HCT116 (cell line): ENCODE results near the gene GCLC. TPM values are rescaled to one million over a fixed set of nuclear protein-coding genes. Genes with fewer than 3 reads are reported as not detected.

ENCODE experiments used
- ATAC-seq: fragments of 200-7000 bp; cut with Tn5 transposase; 2 replicates; pipeline ENCODE4 v1.9.1; 2020; ENCODE audit warnings: mild to moderate bottlenecking, moderate library complexity
- BruUV-seq: library from RNA; stranded (reverse); fragments of 400-500 nt; replicated peaks from 2 replicates; lab custom pipeline; 2021; lab: Mats Ljungman, UMichigan
- CTCF ChIA-PET: fragments of 300-600 bp; sonication (Branson Sonifier 250); formaldehyde crosslinking; loops from one replicate; lab custom pipeline; 2021; ENCODE audit warnings: antibody characterized with exemption; lab: Charles Lee
- POLR2A ChIA-PET: fragments of 300-600, 350-600 bp; sonication (Branson Sonifier 250); formaldehyde crosslinking; loops from one replicate; lab custom pipeline; 2021; ENCODE audit warnings: antibody characterized with exemption; lab: Charles Lee
- RAD21 ChIA-PET, 2 experiments: fragments of 300-600 bp; sonication (Branson Sonifier 250); formaldehyde crosslinking; loops; one replicate each; lab custom pipeline; 2023; ENCODE audit warnings: low total read pairs in 2 of 2; ENCODE audit not compliant: uncharacterized antibody in 2 of 2, unreplicated experiment in 2 of 2, low non-redundant PET in 1 of 2; lab: Charles Lee
- DNase-seq: peaks from one replicate; pipeline ENCODE4 v3.0.0-alpha.2; 2010; ENCODE audit warnings: low read depth, low spot score
- H2AFZ ChIP-seq: fragments of 200-600 bp; shearing (Covaris generic), sonication (generic); 2 replicates; pipeline ENCODE4 v1.6.1; 2017; ENCODE audit warnings: low read depth, mixed run types, mixed read lengths, antibody characterized with exemption, low read length; ENCODE audit not compliant: poor library complexity, severe bottlenecking
- H3K27ac ChIP-seq: 2 replicates; pipeline ENCODE4 v1.5.1; 2012; ENCODE audit warnings: low read depth, low read length
- H3K27me3 ChIP-seq: fragments of 200-600 bp; sonication (generic); 2 replicates; pipeline ENCODE4 v1.6.1; 2016; ENCODE audit warnings: mixed run types, low read length, mixed read lengths; ENCODE audit not compliant: insufficient read depth
- H3K36me3 ChIP-seq, 2 experiments: fragments of 200-500 bp in 1 of 2; fragments of 200-600 bp in 1 of 2; sonication (Bioruptor generic) in 1 of 2; sonication (generic) in 1 of 2; 2 replicates each; pipeline versions ENCODE4 v1.5.1 to v1.6.1; 2014 to 2016; ENCODE audit warnings: low read length in 2 of 2, inconsistent platforms in 1 of 2, mixed read lengths in 1 of 2, mixed run types in 1 of 2; ENCODE audit not compliant: insufficient read depth in 2 of 2, control insufficient read depth in 1 of 2
- H3K4me1 ChIP-seq, 2 experiments: fragments of 200-600 bp in 1 of 2; sonication (generic) in 1 of 2; 2 replicates each; pipeline versions ENCODE4 v1.5.1 to v1.6.1; 2012 to 2017; ENCODE audit warnings: low read length in 2 of 2, inconsistent platforms in 1 of 2, mild to moderate bottlenecking in 1 of 2, mixed read lengths in 1 of 2, mixed run types in 1 of 2, moderate library complexity in 1 of 2; ENCODE audit not compliant: insufficient read depth in 2 of 2, control insufficient read depth in 1 of 2
- H3K4me2 ChIP-seq: fragments of 200-600 bp; sonication (generic); 2 replicates; pipeline ENCODE4 v1.6.1; 2017; ENCODE audit warnings: mixed run types, low read length, mixed read lengths
- H3K4me3 ChIP-seq, 2 experiments: fragments of 200-600 bp in 1 of 2; sonication (generic) in 1 of 2; replicated peaks in 1 of 2; 2 replicates each; pipeline ENCODE4 v1.5.1; 2011 to 2016; ENCODE audit warnings: low read length in 2 of 2, control low read depth in 1 of 2, low read depth in 1 of 2, mild to moderate bottlenecking in 1 of 2, mixed read lengths in 1 of 2, mixed run types in 1 of 2
- H3K79me2 ChIP-seq: fragments of 200-600 bp; sonication (generic); 2 replicates; pipeline ENCODE4 v1.6.1; 2017; ENCODE audit warnings: mild to moderate bottlenecking, mixed run types, low read length, moderate library complexity, mixed read lengths; ENCODE audit not compliant: insufficient read depth
- H3K9ac ChIP-seq: fragments of 200-600 bp; sonication (generic); 2 replicates; pipeline ENCODE4 v1.6.1; 2016; ENCODE audit warnings: low read length, mixed read lengths
- H3K9me2 ChIP-seq: fragments of 200-600 bp; sonication (generic), shearing (Covaris generic); 2 replicates; pipeline ENCODE4 v1.6.1; 2017; ENCODE audit warnings: mixed run types, mild to moderate bottlenecking, moderate library complexity; ENCODE audit not compliant: insufficient read depth
- H3K9me3 ChIP-seq, 2 experiments: fragments of 200-500 bp in 1 of 2; fragments of 200-600 bp in 1 of 2; sonication (Bioruptor generic) in 1 of 2; sonication (generic) in 1 of 2; 2 replicates each; pipeline ENCODE4 v1.6.1; 2014 to 2017; ENCODE audit warnings: low read length in 2 of 2, mixed read lengths in 2 of 2, inconsistent platforms in 1 of 2, low read depth in 1 of 2, mild to moderate bottlenecking in 1 of 2, mixed run types in 1 of 2, moderate library complexity in 1 of 2; ENCODE audit not compliant: control insufficient read depth in 1 of 2, insufficient read depth in 1 of 2
- H4K20me1 ChIP-seq: fragments of 200-600 bp; sonication (generic), shearing (Covaris generic); 2 replicates; pipeline ENCODE4 v1.6.1; 2017; ENCODE audit warnings: mixed run types, mild to moderate bottlenecking, moderate library complexity; ENCODE audit not compliant: insufficient read depth
- ATF3 ChIP-seq: IDR thresholded peaks from 2 replicates; pipeline ENCODE4 v1.6.1; 2012
- CBX3 ChIP-seq: IDR thresholded peaks from 2 replicates; pipeline ENCODE4 v1.6.1; 2012; ENCODE audit warnings: low read depth
- CEBPB ChIP-seq: IDR thresholded peaks from 2 replicates; pipeline ENCODE4 v1.6.1; 2012; ENCODE audit warnings: low read depth
- ELF1 ChIP-seq: IDR thresholded peaks from 2 replicates; pipeline ENCODE4 v1.6.1; 2012; ENCODE audit warnings: low read depth, borderline replicate concordance
- EZH2 ChIP-seq: fragments of 200-600 bp; sonication (generic); IDR thresholded peaks from 2 replicates; pipeline ENCODE4 v1.6.1; 2017; ENCODE audit warnings: antibody characterized with exemption, mixed run types
- EZH2phosphoT487 ChIP-seq: fragments of 200-600 bp; IDR thresholded peaks from 2 replicates; pipeline ENCODE4 v1.6.1; 2018; ENCODE audit warnings: antibody characterized with exemption, borderline replicate concordance
- JUND ChIP-seq: IDR thresholded peaks from 2 replicates; pipeline ENCODE4 v1.6.1; 2012
- POLR2A ChIP-seq: IDR thresholded peaks from 2 replicates; pipeline ENCODE4 v1.7.0; 2011; ENCODE audit warnings: borderline replicate concordance; ENCODE audit not compliant: insufficient read depth, insufficient read length; ENCODE audit errors: extremely low read depth
- POLR2AphosphoS5 ChIP-seq: IDR thresholded peaks from 2 replicates; pipeline ENCODE4 v1.6.1; 2011; ENCODE audit warnings: mild to moderate bottlenecking, low read depth, low read length, moderate library complexity
- REST ChIP-seq: IDR thresholded peaks from 2 replicates; pipeline ENCODE4 v1.6.1; 2012; ENCODE audit warnings: low read depth
- SIN3A ChIP-seq: IDR thresholded peaks from 2 replicates; pipeline ENCODE4 v1.6.1; 2012; ENCODE audit warnings: low read depth
- SP1 ChIP-seq: IDR thresholded peaks from 2 replicates; pipeline ENCODE4 v1.6.1; 2012; ENCODE audit warnings: low read depth
- SRF ChIP-seq: IDR thresholded peaks from 2 replicates; pipeline ENCODE4 v1.6.1; 2012; ENCODE audit warnings: low read depth
- TCF7L2 ChIP-seq: IDR thresholded peaks from 2 replicates; pipeline ENCODE4 v1.7.0; 2011; ENCODE audit warnings: borderline replicate concordance, inconsistent platforms; ENCODE audit not compliant: insufficient read depth, insufficient read length; ENCODE audit errors: extremely low read depth
- YY1 ChIP-seq: IDR thresholded peaks from 2 replicates; pipeline ENCODE4 v1.6.1; 2011; ENCODE audit warnings: low read length, low read depth, moderate library complexity, mild to moderate bottlenecking; ENCODE audit not compliant: insufficient replicate concordance; ENCODE audit errors: extremely low read depth
- ZFX ChIP-seq: fragments of 450-650 bp; IDR thresholded peaks from 2 replicates; pipeline ENCODE4 v1.6.1; 2017
- ZNF274 ChIP-seq: fragments of 200-500 bp; sonication (Bioruptor generic); IDR thresholded peaks from 2 replicates; pipeline ENCODE4 v1.6.1; 2014; ENCODE audit warnings: mild to moderate bottlenecking, low read depth, low read length, inconsistent platforms
- intact Hi-C: fragments of 100-400 bp; cut with micrococcal nuclease; formaldehyde crosslinking; loops from 2 replicates; pipeline ENCODE4 v1.10.0; 2022
- total RNA-seq: library from RNA; stranded (reverse); gene quantifications from one replicate; pipeline ENCODE4 v1.2.1, GENCODE V29; 2021; ENCODE audit not compliant: unreplicated experiment

The GCLC gene
- total RNA-seq, 1 experiment from 2014 or later: 72.0 TPM

- Histone ChIP-seq H3K9me2 (no peaks in the 10 kb centered on the region), H3K27ac (no peak overlapping the region), H3K9me3 (no peaks in the 10 kb centered on the region), H3K36me3 (peaks cover 28 to 35% of the 10 kb centered on the region in 2 experiments; a peak in 2 of 4 replicates), H3K4me2 (no peak overlapping the region), H2AFZ (no peak overlapping the region), H3K27me3 (no peaks in the 10 kb centered on the region), H3K4me3 (no peak overlapping the region), H3K79me2 (no peaks in the 10 kb centered on the region), H3K9ac (no peak overlapping the region), H4K20me1 (no peaks in the 10 kb centered on the region), H3K4me1 (peaks cover 4 to 14% of the 10 kb centered on the region in 2 experiments; a peak in 2 of 4 replicates)
- no peak for ATAC-seq
- TF ChIP-seq SIN3A: no peak
- TF ChIP-seq ELF1: no peak
- TF ChIP-seq REST: no peak
- no peak for TF ChIP-seq ZFX
- no peak for TF ChIP-seq SP1
- CTCF ChIA-PET: no interaction called here
- BruUV-seq: no TSS peak
- no peak for DNase-seq
- intact Hi-C loops: no loop called here
- RAD21 ChIA-PET: no interaction called here
- POLR2A ChIA-PET: no interaction called here
These were observed 44.8 kb downstream of the GCLC start for GRCh38 chr6:53500095-53500494.

- DNase-seq (no peak), ATAC-seq (no peak)
- H3K79me2 ChIP-seq: no peaks in the 10 kb centered on the region
- no peak overlapping the region for H3K9ac ChIP-seq
- intact Hi-C loops: no loop called here
- no TSS peak for BruUV-seq
- TF ChIP-seq POLR2A (no peak), CBX3 (no peak), EZH2 (no peak), ZNF274 (no peak), JUND (no peak), ATF3 (no peak), TCF7L2 (no peak), ZFX (no peak), EZH2phosphoT487 (no peak), CEBPB (no peak), YY1 (no peak), POLR2AphosphoS5 (no peak), SIN3A (no peak), SRF (no peak)
- ChIA-PET RAD21 (no interaction called here), POLR2A (no interaction called here), CTCF (no interaction called here)
- no peaks in the 10 kb centered on the region for H3K27me3 ChIP-seq
- H4K20me1 ChIP-seq: no peaks in the 10 kb centered on the region
- no peak overlapping the region for H3K4me2 ChIP-seq
- no peak overlapping the region for H2AFZ ChIP-seq
- H3K4me3 ChIP-seq: no peak overlapping the region
- H3K27ac ChIP-seq: no peak overlapping the region
- H3K36me3 ChIP-seq: peaks cover 26 to 30% of the 10 kb centered on the region in 2 experiments; a peak in 2 of 4 replicates
- H3K4me1 ChIP-seq: peaks cover 4 to 14% of the 10 kb centered on the region in 2 experiments; a peak in 2 of 4 replicates
- H3K9me2 ChIP-seq: no peaks in the 10 kb centered on the region
- no peaks in the 10 kb centered on the region for H3K9me3 ChIP-seq
These were observed 45.8 kb downstream of the GCLC start for GRCh38 chr6:53499094-53499493.
